Activated B cell treated with CpG ODN at 0.5 μM for 24 hours (primary cell): ENCODE measurements around the gene TFRC. TPM values are rescaled to one million over a fixed set of nuclear protein-coding genes. Genes with fewer than 3 reads are reported as not detected.
"Not testable (repeated sequence)": the region's sequence is repeated elsewhere in the genome, so short reads cannot be mapped to it uniquely, and the experiment has no call there.

Experiments used
- ATAC-seq: fragments of 200-7000 bp; cut with Tn5 transposase; one replicate; pipeline ENCODE4 v1.10.0; 2021; ENCODE audit warnings: low read depth, mild to moderate bottlenecking, moderate library complexity
- CTCF ChIA-PET: fragments of 350-600 bp; sonication (Branson Sonifier 250); formaldehyde crosslinking; loops from one replicate; lab custom pipeline; 2021; ENCODE audit warnings: antibody characterized with exemption; lab: Charles Lee
- POLR2A ChIA-PET: fragments of 350-600 bp; sonication (Branson Sonifier 250); formaldehyde crosslinking; loops from one replicate; lab custom pipeline; 2021; ENCODE audit warnings: antibody characterized with exemption; lab: Charles Lee
- DNase-seq: peaks from one replicate; pipeline ENCODE4 v3.0.0; 2022
- H3K27ac Mint-ChIP-seq: one replicate; pipeline ENCODE4 v1.8.0; 2020; ENCODE audit warnings: mixed read lengths
- H3K27me3 Mint-ChIP-seq: one replicate; pipeline ENCODE4 v1.8.0; 2021; ENCODE audit warnings: mixed read lengths
- H3K36me3 Mint-ChIP-seq: one replicate; pipeline ENCODE4 v1.8.0; 2021; ENCODE audit warnings: low read depth, mixed read lengths
- H3K4me1 Mint-ChIP-seq: one replicate; pipeline ENCODE4 v1.8.0; 2021; ENCODE audit warnings: mixed read lengths
- H3K4me3 Mint-ChIP-seq: one replicate; pipeline ENCODE4 v1.8.0; 2020; ENCODE audit warnings: mild to moderate bottlenecking, mixed read lengths
- H3K9me3 Mint-ChIP-seq: one replicate; pipeline ENCODE4 v1.8.0; 2020; ENCODE audit warnings: mixed read lengths
- CTCF ChIP-seq: fragments of 200-600 bp; IDR thresholded peaks from one replicate; pipeline ENCODE4 v1.8.0; 2022; ENCODE audit warnings: antibody characterized with exemption, mild to moderate bottlenecking
- intact Hi-C: fragments of 100-400 bp; cut with micrococcal nuclease; formaldehyde crosslinking; loops from one replicate; pipeline ENCODE4 v1.15.1; 2024
- total RNA-seq: library from RNA; stranded (reverse); gene quantifications from 2 replicates; pipeline ENCODE4 v1.2.3, GENCODE V29; 2022

Gene TFRC
- total RNA-seq, 1 donor from 2014 or later: 290 TPM

- CTCF ChIA-PET: interaction anchor here (0.7 to 2.2 kb wide), 2 partner anchors 9 to 110 kb away, joined by 3 to 5 read pairs; no protein-coding TSS in a partner anchor
- Mint-ChIP-seq H3K36me3 (peaks cover 15% of the 10 kb centered on the region), H3K4me1 (peaks cover 45% of the 10 kb centered on the region), H3K9me3 (no peaks in the 10 kb centered on the region), H3K4me3 (peak overlapping the region; percentile 99), H3K27me3 (no peaks in the 10 kb centered on the region), H3K27ac (peak overlapping the region; percentile 91)
- ATAC-seq: no peak
- intact Hi-C loops: loop anchor here (1.0 to 5.0 kb wide), 9 partner anchors 9 to 640 kb away; partner anchors contain the start of genes ACAP2, PCYT1A and UBXN7
- POLR2A ChIA-PET: interaction anchor here (0.7 to 3.0 kb wide), 4 partner anchors 11 to 1081 kb away, joined by 3 to 44 read pairs (median 10); no protein-coding TSS in a partner anchor
- no peak for TF ChIP-seq CTCF
- DNase-seq: no peak
Observed at GRCh38 chr3:196082619-196082971, 705 bp upstream of the TFRC start.

- H3K4me1 Mint-ChIP-seq: peaks cover 52% of the 10 kb centered on the region
Observed at GRCh38 chr3:196081002-196081833, 672 bp downstream of the TFRC start.

GRCh38 chr3:196080101-196080846 lies 1.6 kb downstream of the TFRC start:
- POLR2A ChIA-PET: interaction anchor here (0.6 to 5.6 kb wide), 9 partner anchors 8 to 112 kb away, joined by 3 to 49 read pairs (median 13); no protein-coding TSS in a partner anchor
- CTCF ChIA-PET: interaction anchor here (0.7 to 2.2 kb wide), 3 partner anchors 15 to 116 kb away, joined by 3 to 8 read pairs (median 5); no protein-coding TSS in a partner anchor
- peaks cover 28% of the 10 kb centered on the region for H3K36me3 Mint-ChIP-seq
- not testable (repeated sequence) for H3K9me3 Mint-ChIP-seq, H3K27me3 Mint-ChIP-seq, ATAC-seq, DNase-seq
- H3K27ac Mint-ChIP-seq: peak overlapping the region; percentile 91
- peaks cover 50% of the 10 kb centered on the region for H3K4me1 Mint-ChIP-seq
- intact Hi-C loops: loop anchor here (5.0 kb wide), 2 partner anchors 352 to 638 kb away; partner anchors contain the start of genes ACAP2 and UBXN7
- peak overlapping the region; percentile 99 for H3K4me3 Mint-ChIP-seq

More at GRCh38 chr3:196081002-196081833, 672 bp downstream of the TFRC start:
- peak overlapping the region; percentile 99 for H3K4me3 Mint-ChIP-seq
- no peaks in the 10 kb centered on the region for H3K9me3 Mint-ChIP-seq
- intact Hi-C loops: loop anchor here (5.0 kb wide), 2 partner anchors 351 to 639 kb away; partner anchors contain the start of genes ACAP2 and UBXN7
- no peaks in the 10 kb centered on the region for H3K27me3 Mint-ChIP-seq
- CTCF ChIA-PET: interaction anchor here (0.6 to 2.2 kb wide), 2 partner anchors 112 to 115 kb away, joined by 3 to 5 read pairs; no protein-coding TSS in a partner anchor
- no peak for TF ChIP-seq CTCF
- peak overlapping the region; percentile 91 for H3K27ac Mint-ChIP-seq
- POLR2A ChIA-PET: interaction anchor here (0.6 to 5.6 kb wide), 11 partner anchors 9 to 237 kb away, joined by 3 to 49 read pairs (median 7); no protein-coding TSS in a partner anchor
- peaks cover 22% of the 10 kb centered on the region for H3K36me3 Mint-ChIP-seq
- peak; percentile 40 for ATAC-seq
- DNase-seq: peak; percentile 54

GRCh38 chr3:196079682-196080081 lies 2.2 kb downstream of the TFRC start:
- Mint-ChIP-seq H3K4me1 (peaks cover 50% of the 10 kb centered on the region), H3K4me3 (peak overlapping the region; percentile 99), H3K9me3 (no peaks in the 10 kb centered on the region), H3K27me3 (no peaks in the 10 kb centered on the region), H3K36me3 (peaks cover 33% of the 10 kb centered on the region), H3K27ac (peak overlapping the region; percentile 13)
- intact Hi-C loops: loop anchor here (5.0 kb wide), 2 partner anchors 353 to 637 kb away; partner anchors contain the start of genes ACAP2 and UBXN7
- ChIA-PET CTCF (interaction anchor here (0.9 to 2.0 kb wide), 3 partner anchors 100 to 117 kb away, joined by 4 to 8 read pairs (median 6); no protein-coding TSS in a partner anchor), POLR2A (interaction anchor here (0.6 to 5.6 kb wide), 7 partner anchors 8 to 113 kb away, joined by 3 to 49 read pairs (median 13); no protein-coding TSS in a partner anchor)
- DNase-seq (no peak), ATAC-seq (no peak)
- no peak for TF ChIP-seq CTCF

- TF ChIP-seq CTCF: no peak
- intact Hi-C loops: no loop called here
- Mint-ChIP-seq H3K4me1 (peaks cover 44% of the 10 kb centered on the region), H3K27me3 (no peaks in the 10 kb centered on the region), H3K36me3 (peaks cover 69% of the 10 kb centered on the region), H3K4me3 (no peak overlapping the region), H3K27ac (no peak overlapping the region), H3K9me3 (no peaks in the 10 kb centered on the region)
- ChIA-PET POLR2A (interaction anchor here (0.6 to 5.2 kb wide), 9 partner anchors 10 to 127 kb away, joined by 3 to 50 read pairs (median 6); no protein-coding TSS in a partner anchor), CTCF (interaction anchor here (2.1 to 6.8 kb wide), 4 partner anchors 109 to 144 kb away, joined by 7 to 172 read pairs (median 52); no protein-coding TSS in a partner anchor)
- DNase-seq (no peak), ATAC-seq (no peak)
Observed at GRCh38 chr3:196075013-196075412, 6.9 kb downstream of the TFRC start.
